GM12864 (cell line): ENCODE results near the gene IP6K3.

Experiments
- DNase-seq: peaks from one replicate; pipeline ENCODE4 v3.0.0-alpha.2; 2011; ENCODE audit warnings: low read depth
- H3K4me3 ChIP-seq: 2 replicates; pipeline ENCODE4 v1.5.1; 2011; ENCODE audit warnings: mild to moderate bottlenecking, low read depth, low read length, control low read depth
- CTCF ChIP-seq: IDR thresholded peaks from 2 replicates; pipeline ENCODE4 v1.5.1; 2011; ENCODE audit warnings: low read depth, mild to moderate bottlenecking, moderate library complexity, low read length, control low read depth, inconsistent platforms; ENCODE audit errors: missing control alignments

Gene IP6K3

GRCh38 chr6:33676416-33677142, 70.1 kb downstream of the IP6K3 start:
- no peak overlapping the region for H3K4me3 ChIP-seq
- no peak for TF ChIP-seq CTCF
- DNase-seq: no peak

- no peak for TF ChIP-seq CTCF
- no peak for DNase-seq
- H3K4me3 ChIP-seq: no peak overlapping the region
Measured at GRCh38 chr6:33675968-33676367, 70.7 kb downstream of the IP6K3 start.

GRCh38 chr6:33673851-33674250, 72.9 kb downstream of the IP6K3 start:
- DNase-seq: no peak
- no peak overlapping the region for H3K4me3 ChIP-seq
- no peak for TF ChIP-seq CTCF

- no peak overlapping the region for H3K4me3 ChIP-seq
- no peak for DNase-seq
- peak; percentile 56 for TF ChIP-seq CTCF
Measured at GRCh38 chr6:33672808-33673207, 73.9 kb downstream of the IP6K3 start.

GRCh38 chr6:33671744-33672072, 75.0 kb downstream of the IP6K3 start:
- DNase-seq: no peak
- no peak for TF ChIP-seq CTCF
- no peak overlapping the region for H3K4me3 ChIP-seq
